SU-DHL-6 (cell line): ENCODE data around the gene SOX1.

ENCODE experiments used
- H2AFZ ChIP-seq: fragments of 200-600 bp; sonication (generic); 2 replicates; pipeline ENCODE4 v1.6.1; 2014; ENCODE audit warnings: low read depth, mild to moderate bottlenecking, moderate library complexity, mixed read lengths, antibody characterized with exemption, low read length; ENCODE audit not compliant: severe bottlenecking
- H3F3A ChIP-seq: fragments of 200-600 bp; shearing (Covaris generic); 2 replicates; pipeline ENCODE4 v1.6.0; 2016; ENCODE audit warnings: antibody characterized with exemption, mild to moderate bottlenecking; ENCODE audit not compliant: insufficient read depth
- H3K27ac ChIP-seq: fragments of 200-600 bp; sonication (generic); 2 replicates; pipeline ENCODE4 v1.5.1; 2016; ENCODE audit warnings: low read depth, mild to moderate bottlenecking, low read length, moderate library complexity, mixed read lengths
- H3K27me3 ChIP-seq: fragments of 200-600 bp; sonication (generic), shearing (Covaris generic); 2 replicates; pipeline ENCODE4 v1.6.0; 2014; ENCODE audit warnings: mild to moderate bottlenecking, low read length
- H3K36me3 ChIP-seq: fragments of 200-600 bp; sonication (generic); 2 replicates; pipeline ENCODE4 v1.6.1; 2014; ENCODE audit warnings: mild to moderate bottlenecking, low read length, mixed read lengths
- H3K4me2 ChIP-seq: fragments of 300-600, 200-600 bp; shearing (Covaris generic), sonication (generic); 2 replicates; pipeline ENCODE4 v1.6.0; 2014; ENCODE audit warnings: low read length, low read depth, mild to moderate bottlenecking; ENCODE audit not compliant: poor library complexity, severe bottlenecking
- H3K4me3 ChIP-seq: fragments of 200-600 bp; sonication (generic); 2 replicates; pipeline ENCODE4 v1.5.1; 2014; ENCODE audit warnings: antibody characterized with exemption, low read length, mild to moderate bottlenecking, mixed read lengths; ENCODE audit not compliant: insufficient read depth, poor library complexity, severe bottlenecking
- H3K79me2 ChIP-seq: fragments of 200-600 bp; sonication (generic); 2 replicates; pipeline ENCODE4 v1.6.1; 2014; ENCODE audit warnings: mild to moderate bottlenecking, low read length, moderate library complexity; ENCODE audit not compliant: insufficient read depth
- H3K9ac ChIP-seq: fragments of 200-600 bp; sonication (generic); 2 replicates; pipeline ENCODE4 v1.7.0; 2014; ENCODE audit warnings: mild to moderate bottlenecking, low read length
- H3K9me2 ChIP-seq: fragments of 200-600 bp; sonication (generic); replicated peaks from 2 replicates; pipeline ENCODE4 v1.6.1; 2014; ENCODE audit warnings: low read length; ENCODE audit not compliant: insufficient read depth
- H3K9me3 ChIP-seq: fragments of 200-600 bp; sonication (generic); 2 replicates; pipeline ENCODE4 v1.6.1; 2014; ENCODE audit warnings: low read length, mixed read lengths; ENCODE audit not compliant: insufficient read depth
- H4K20me1 ChIP-seq: fragments of 200-600 bp; sonication (generic); 2 replicates; pipeline ENCODE4 v1.6.1; 2014; ENCODE audit warnings: low read depth, mild to moderate bottlenecking, antibody characterized with exemption, low read length, moderate library complexity, mixed read lengths
- EZH2phosphoT487 ChIP-seq: fragments of 200-600 bp; sonication (generic), shearing (Covaris generic); conservative IDR thresholded peaks from 2 replicates; pipeline ENCODE4 v1.6.1; 2018; ENCODE audit warnings: mild to moderate bottlenecking, antibody characterized with exemption, low read length, moderate library complexity, mixed read lengths
- TF ChIP-seq, protein P1 (sequence below): fragments of 200-600 bp; sonication (generic); IDR thresholded peaks from one replicate; pipeline ENCODE4 v1.5.1; 2017; ENCODE audit warnings: antibody characterized with exemption, mild to moderate bottlenecking, low read length, moderate library complexity; ENCODE audit not compliant: insufficient read depth, poor library complexity, severe bottlenecking

Gene SOX1

DNA sequence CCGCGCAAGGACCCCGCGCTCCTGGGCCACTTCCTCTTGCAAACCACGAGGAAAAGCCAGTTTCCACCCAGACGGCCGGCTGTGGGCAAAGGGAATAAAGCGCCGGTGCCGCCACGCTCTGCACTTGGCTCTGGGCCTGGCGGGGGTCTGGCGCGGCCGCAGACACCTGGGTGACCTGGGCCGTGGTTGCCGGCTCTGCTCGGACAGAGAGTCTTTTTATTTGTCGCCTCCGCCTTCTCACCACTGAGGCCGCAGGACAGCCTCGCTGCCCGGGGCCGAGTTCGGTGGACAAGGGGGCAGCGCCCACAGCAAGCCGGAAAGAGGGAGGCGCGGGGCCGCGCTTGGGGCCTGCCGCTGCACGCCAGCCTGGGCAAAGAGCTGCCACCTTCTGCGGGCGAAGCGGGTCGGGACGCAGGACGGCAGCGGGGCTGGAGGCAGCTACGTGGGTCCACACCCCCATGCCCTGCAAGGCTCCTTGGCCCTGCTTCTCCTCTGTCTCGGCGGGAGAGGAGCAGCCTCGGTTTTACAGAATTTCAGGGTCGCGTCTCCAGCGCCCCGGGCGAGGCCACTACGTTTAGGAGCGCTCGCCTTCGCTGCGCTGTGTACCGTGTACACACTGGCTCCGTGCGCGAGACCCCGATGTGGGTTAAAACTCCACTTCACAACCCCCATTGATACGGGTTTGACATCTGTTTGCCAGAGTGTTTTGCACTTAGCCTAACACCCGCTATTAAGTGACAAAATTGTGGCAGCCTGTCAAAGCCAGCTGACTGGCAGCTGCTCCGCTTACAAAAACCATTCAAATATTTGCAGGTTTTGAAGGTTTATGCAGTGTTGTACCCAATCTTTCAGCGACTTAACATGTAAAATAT lies 13.0 kb upstream of the SOX1 start:
- no peaks in the 10 kb centered on the region for H4K20me1 ChIP-seq
- H3F3A ChIP-seq, result no peaks in the 10 kb centered on the region
- TF ChIP-seq, protein P1, sequence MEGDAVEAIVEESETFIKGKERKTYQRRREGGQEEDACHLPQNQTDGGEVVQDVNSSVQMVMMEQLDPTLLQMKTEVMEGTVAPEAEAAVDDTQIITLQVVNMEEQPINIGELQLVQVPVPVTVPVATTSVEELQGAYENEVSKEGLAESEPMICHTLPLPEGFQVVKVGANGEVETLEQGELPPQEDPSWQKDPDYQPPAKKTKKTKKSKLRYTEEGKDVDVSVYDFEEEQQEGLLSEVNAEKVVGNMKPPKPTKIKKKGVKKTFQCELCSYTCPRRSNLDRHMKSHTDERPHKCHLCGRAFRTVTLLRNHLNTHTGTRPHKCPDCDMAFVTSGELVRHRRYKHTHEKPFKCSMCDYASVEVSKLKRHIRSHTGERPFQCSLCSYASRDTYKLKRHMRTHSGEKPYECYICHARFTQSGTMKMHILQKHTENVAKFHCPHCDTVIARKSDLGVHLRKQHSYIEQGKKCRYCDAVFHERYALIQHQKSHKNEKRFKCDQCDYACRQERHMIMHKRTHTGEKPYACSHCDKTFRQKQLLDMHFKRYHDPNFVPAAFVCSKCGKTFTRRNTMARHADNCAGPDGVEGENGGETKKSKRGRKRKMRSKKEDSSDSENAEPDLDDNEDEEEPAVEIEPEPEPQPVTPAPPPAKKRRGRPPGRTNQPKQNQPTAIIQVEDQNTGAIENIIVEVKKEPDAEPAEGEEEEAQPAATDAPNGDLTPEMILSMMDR, result no peak
- no peak for TF ChIP-seq EZH2phosphoT487
- H3K9me3 ChIP-seq, result no peaks in the 10 kb centered on the region
- no peaks in the 10 kb centered on the region for H3K27me3 ChIP-seq
- no peak overlapping the region for H3K27ac ChIP-seq
- H3K4me3 ChIP-seq, result no peak overlapping the region
- H3K4me2 ChIP-seq, result no peak overlapping the region
- no peaks in the 10 kb centered on the region for H3K36me3 ChIP-seq
- H3K9ac ChIP-seq, result no peak overlapping the region
- H3K79me2 ChIP-seq, result no peaks in the 10 kb centered on the region
- H3K9me2 ChIP-seq, result no peaks in the 10 kb centered on the region
- no peak overlapping the region for H2AFZ ChIP-seq

DNA sequence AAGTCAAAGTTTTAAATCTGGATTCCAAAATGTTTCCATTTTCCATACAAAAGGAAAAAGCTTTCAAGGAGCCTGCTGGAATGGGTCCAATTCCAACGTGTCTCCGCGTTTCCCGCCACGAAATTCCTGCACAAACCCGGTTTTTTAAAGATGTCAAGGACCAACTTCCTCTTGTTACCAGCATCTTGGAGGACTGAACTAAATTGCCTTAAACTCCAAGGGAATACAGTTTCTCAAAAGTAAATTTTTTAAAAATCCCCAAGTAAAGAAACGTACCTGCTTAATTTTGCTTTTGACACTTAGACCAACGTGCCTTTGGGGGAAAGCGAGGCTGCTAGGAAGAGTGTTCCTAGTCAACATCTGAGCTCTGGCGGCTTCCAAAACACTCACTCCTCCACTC lies 12.3 kb upstream of the SOX1 start:
- no peaks in the 10 kb centered on the region for H4K20me1 ChIP-seq
- H3F3A ChIP-seq, result no peaks in the 10 kb centered on the region
- H3K27ac ChIP-seq, result no peak overlapping the region
- TF ChIP-seq EZH2phosphoT487, result no peak
- TF ChIP-seq, protein P1, result no peak
- no peak overlapping the region for H3K9ac ChIP-seq
- no peaks in the 10 kb centered on the region for H3K9me3 ChIP-seq
- H3K4me2 ChIP-seq, result no peak overlapping the region
- H3K79me2 ChIP-seq, result no peaks in the 10 kb centered on the region
- no peak overlapping the region for H2AFZ ChIP-seq
- no peaks in the 10 kb centered on the region for H3K27me3 ChIP-seq
- H3K9me2 ChIP-seq, result no peaks in the 10 kb centered on the region
- no peaks in the 10 kb centered on the region for H3K36me3 ChIP-seq
- no peak overlapping the region for H3K4me3 ChIP-seq

DNA sequence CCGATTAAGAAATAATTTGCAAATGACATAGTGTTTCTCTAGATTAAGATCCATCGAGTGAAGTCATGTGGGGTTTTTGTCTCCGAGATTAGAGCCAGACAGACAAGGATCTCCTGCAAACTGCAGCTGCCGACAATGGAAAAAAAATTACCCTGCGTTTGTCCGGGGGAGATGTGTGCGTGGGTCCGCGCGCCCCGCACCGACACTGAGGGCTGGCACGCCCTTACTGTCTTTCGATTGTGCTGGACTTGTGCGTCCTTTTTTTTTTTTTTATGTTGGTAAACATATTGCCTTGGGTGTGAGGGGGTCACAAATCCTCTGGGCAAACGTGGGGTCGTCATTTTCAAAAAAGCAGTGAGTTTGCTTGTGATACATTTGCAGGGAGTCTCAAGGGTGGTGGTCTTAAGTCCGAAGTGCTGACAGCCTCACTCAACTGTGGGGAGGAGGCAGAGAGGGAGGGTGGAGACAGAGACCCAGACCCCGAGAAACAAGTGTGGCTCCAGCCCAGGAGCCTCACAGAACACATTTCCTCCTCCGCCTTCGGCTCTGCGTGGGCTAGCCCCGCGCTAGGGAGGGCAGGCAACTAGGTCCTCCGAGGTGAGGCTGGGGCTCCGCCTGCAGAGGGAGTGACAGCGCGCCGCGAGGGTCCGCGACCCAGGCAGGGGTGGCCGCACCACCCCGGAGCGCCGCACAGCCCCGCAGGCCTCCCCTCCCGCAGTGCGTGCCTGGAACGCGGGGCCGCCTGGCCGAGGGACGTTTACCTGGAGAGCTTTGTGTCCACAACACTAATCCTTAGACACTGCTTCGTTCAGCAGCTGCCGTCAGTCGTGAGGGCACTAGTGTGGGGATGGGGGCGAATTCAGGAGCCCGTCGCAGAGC lies 11.7 kb upstream of the SOX1 start:
- Histone ChIP-seq H3K9me3 (no peaks in the 10 kb centered on the region), H3K36me3 (no peaks in the 10 kb centered on the region), H4K20me1 (no peaks in the 10 kb centered on the region), H3K27ac (no peak overlapping the region), H2AFZ (no peak overlapping the region), H3K27me3 (no peaks in the 10 kb centered on the region), H3K4me2 (no peak overlapping the region), H3K9me2 (no peaks in the 10 kb centered on the region), H3K4me3 (no peak overlapping the region), H3K79me2 (no peaks in the 10 kb centered on the region), H3F3A (no peaks in the 10 kb centered on the region), H3K9ac (no peak overlapping the region)
- TF ChIP-seq, protein P1, result no peak
- TF ChIP-seq EZH2phosphoT487, result no peak
